GM23248 (cell line): ENCODE results near the gene PRKD1. TPM values are rescaled to one million over a fixed set of nuclear protein-coding genes. Genes with fewer than 3 reads are reported as not detected.
"Not testable (repeated sequence)": the region's sequence is repeated elsewhere in the genome, so short reads cannot be mapped to it uniquely, and the experiment has no call there.

ENCODE experiments used
- DNase-seq: peaks from one replicate; pipeline ENCODE4 v3.0.0-alpha.2; 2015
- H2AFZ ChIP-seq: fragments of 200-600 bp; sonication (generic); 2 replicates; pipeline ENCODE4 v1.6.1; 2016; ENCODE audit warnings: antibody characterized with exemption
- H3F3A ChIP-seq: fragments of 200-600 bp; sonication (generic); 2 replicates; pipeline ENCODE4 v1.6.1; 2016; ENCODE audit warnings: mild to moderate bottlenecking, antibody characterized with exemption, mixed run types; ENCODE audit not compliant: insufficient read depth
- H3K27ac ChIP-seq: fragments of 200-600 bp; sonication (generic); 2 replicates; pipeline ENCODE4 v1.5.1; 2016; ENCODE audit warnings: mild to moderate bottlenecking
- H3K27me3 ChIP-seq: fragments of 200-600 bp; sonication (generic); replicated peaks from 2 replicates; pipeline ENCODE4 v1.6.1; 2016; ENCODE audit warnings: mild to moderate bottlenecking; ENCODE audit not compliant: insufficient read depth
- H3K36me3 ChIP-seq: fragments of 200-600 bp; sonication (generic); 2 replicates; pipeline ENCODE4 v1.6.1; 2016; ENCODE audit warnings: low read depth, mild to moderate bottlenecking
- H3K4me1 ChIP-seq: fragments of 200-600 bp; sonication (generic); 2 replicates; pipeline ENCODE4 v1.6.1; 2016; ENCODE audit warnings: mild to moderate bottlenecking; ENCODE audit not compliant: insufficient read depth
- H3K4me2 ChIP-seq: fragments of 200-600 bp; sonication (generic); one replicate; pipeline ENCODE4 v1.6.1; 2016; ENCODE audit warnings: mild to moderate bottlenecking; ENCODE audit not compliant: unreplicated experiment
- H3K4me3 ChIP-seq: fragments of 200-600 bp; sonication (generic); 2 replicates; pipeline ENCODE4 v1.5.1; 2016; ENCODE audit warnings: mild to moderate bottlenecking
- H3K79me2 ChIP-seq: fragments of 200-600 bp; sonication (generic); 2 replicates; pipeline ENCODE4 v1.6.1; 2016; ENCODE audit warnings: mild to moderate bottlenecking; ENCODE audit not compliant: insufficient read depth
- H3K9ac ChIP-seq: fragments of 200-600 bp; sonication (generic); 2 replicates; pipeline ENCODE4 v1.6.1; 2016; ENCODE audit warnings: mild to moderate bottlenecking
- H3K9me2 ChIP-seq: fragments of 200-600 bp; sonication (generic); 2 replicates; pipeline ENCODE4 v1.6.1; 2016; ENCODE audit warnings: mixed run types, mild to moderate bottlenecking, moderate library complexity; ENCODE audit not compliant: insufficient read depth
- H3K9me3 ChIP-seq: fragments of 200-600 bp; sonication (generic); one replicate; pipeline ENCODE4 v1.6.1; 2017; ENCODE audit warnings: low read depth
- H4K20me1 ChIP-seq: fragments of 200-600 bp; sonication (generic); 2 replicates; pipeline ENCODE4 v1.6.0; 2016; ENCODE audit not compliant: insufficient read depth
- EZH2 ChIP-seq: fragments of 200-600 bp; sonication (generic); IDR thresholded peaks from 2 replicates; pipeline ENCODE4 v1.6.1; 2018; ENCODE audit warnings: antibody characterized with exemption, mild to moderate bottlenecking; ENCODE audit not compliant: insufficient read depth, poor library complexity, severe bottlenecking
- EZH2phosphoT487 ChIP-seq: fragments of 200-600 bp; sonication (generic); IDR thresholded peaks from 2 replicates; pipeline ENCODE4 v1.6.1; 2018; ENCODE audit warnings: antibody characterized with exemption, moderate library complexity, mild to moderate bottlenecking, low read depth; ENCODE audit not compliant: insufficient read depth
- WGBS, 2 experiments: methylation state at CpG; one replicate each; pipeline ENCODE4 v1.1.6; 2015 to 2017; ENCODE audit warnings: low lambda C conversion rate in 2 of 2, low coverage in 1 of 2; ENCODE audit errors: missing lambda C conversion rate in 2 of 2; 5-methylcytosine and 5-hydroxymethylcytosine counted together
- in situ Hi-C: fragments of 300-500 bp; cut with MboI; formaldehyde crosslinking; loops from 2 replicates; pipeline ENCODE4 v1.15.0; 2020
- polyA plus RNA-seq: library from polyadenylated mRNA; unstranded; fragments of >200 nt; fragmentation: Nextera tagmentation; extraction: Ambion mirVana; gene quantifications from 2 replicates; pipeline ENCODE4 v1.2.1, GENCODE V29; 2016
- total RNA-seq: library from RNA; depleted of rRNA; stranded (reverse); fragments of >200 nt; shearing (Covaris generic); gene quantifications from 2 replicates; pipeline ENCODE4 v1.2.3, GENCODE V29; 2014

Gene PRKD1
- total and polyA plus RNA-seq, 2 experiments from 2014 or later, result 24.2 to 30.7 TPM

DNA sequence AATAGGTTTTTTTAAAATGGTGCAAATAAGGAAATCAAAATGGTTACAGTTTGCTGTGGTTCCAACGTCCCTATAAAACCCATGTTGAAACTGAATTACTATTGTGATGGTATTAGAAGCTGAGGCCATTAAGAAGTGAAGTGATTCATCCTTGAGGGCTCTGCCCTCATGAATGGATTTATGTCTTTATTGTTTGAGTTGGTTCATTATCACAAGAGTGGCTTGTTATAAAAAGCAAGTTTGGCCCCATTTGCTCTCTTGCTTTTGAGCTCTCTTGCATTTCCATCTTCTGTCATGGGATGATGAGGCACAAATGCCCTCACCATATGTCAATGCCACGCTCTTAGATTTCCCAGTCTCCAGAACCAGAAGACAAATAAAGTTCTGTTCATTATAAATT is 62.3 kb downstream of the PRKD1 start:
- WGBS, 2 experiments, result 96 to 97% methylated on average over 2 of the region's 2 CpGs
- Histone ChIP-seq H3K79me2 (peaks cover 74% of the 10 kb centered on the region), H3K27me3 (no peaks in the 10 kb centered on the region), H3K9ac (no peak overlapping the region), H3K36me3 (no peaks in the 10 kb centered on the region), H4K20me1 (no peaks in the 10 kb centered on the region), H3F3A (no peaks in the 10 kb centered on the region), H3K27ac (no peak overlapping the region), H3K4me3 (no peak overlapping the region), H3K9me3 (no peaks in the 10 kb centered on the region), H2AFZ (no peak overlapping the region), H3K4me2 (no peak overlapping the region), H3K4me1 (peaks cover 12% of the 10 kb centered on the region; the same call in 1 of the 2 replicates), H3K9me2 (no peaks in the 10 kb centered on the region)
- in situ Hi-C loops, result no loop called here
- DNase-seq, result no peak
- no peak for TF ChIP-seq EZH2
- TF ChIP-seq EZH2phosphoT487, result no peak

DNA sequence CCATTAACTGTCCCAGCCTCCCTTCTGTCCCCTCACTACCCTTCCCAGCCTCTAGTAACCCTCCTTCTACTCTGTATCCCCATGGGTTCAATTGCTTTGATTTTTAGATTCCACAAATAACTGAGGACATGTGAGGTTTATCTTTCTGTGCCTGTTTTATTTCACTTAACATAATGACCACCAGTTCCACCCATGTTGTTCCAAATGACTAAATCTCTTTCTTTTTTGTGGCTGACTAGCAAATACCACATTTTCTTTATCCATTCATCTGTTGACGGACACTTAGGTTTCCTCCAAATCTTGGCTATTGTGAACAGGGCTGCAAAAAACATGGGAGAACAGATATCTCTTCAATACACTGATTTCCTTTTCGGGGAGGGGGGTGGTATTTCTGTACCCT is 65.7 kb downstream of the PRKD1 start:
- no peaks in the 10 kb centered on the region for H3K4me1 ChIP-seq
- DNase-seq, result no peak
- H3K4me3 ChIP-seq, result no peak overlapping the region
- H4K20me1 ChIP-seq, result no peaks in the 10 kb centered on the region
- H3K9me3 ChIP-seq, result no peaks in the 10 kb centered on the region
- no peaks in the 10 kb centered on the region for H3K36me3 ChIP-seq
- H3K4me2 ChIP-seq, result no peak overlapping the region
- H3K27me3 ChIP-seq, result no peaks in the 10 kb centered on the region
- H3K9me2 ChIP-seq, result no peaks in the 10 kb centered on the region
- H3K79me2 ChIP-seq, result peaks cover 66% of the 10 kb centered on the region
- no peak overlapping the region for H2AFZ ChIP-seq
- TF ChIP-seq EZH2phosphoT487 (no peak), EZH2 (no peak)
- 98 to 99% methylated on average over 2 of the region's 2 CpGs for WGBS, 2 experiments
- no peak overlapping the region for H3K27ac ChIP-seq
- in situ Hi-C loops, result no loop called here
- no peaks in the 10 kb centered on the region for H3F3A ChIP-seq
- no peak overlapping the region for H3K9ac ChIP-seq

DNA sequence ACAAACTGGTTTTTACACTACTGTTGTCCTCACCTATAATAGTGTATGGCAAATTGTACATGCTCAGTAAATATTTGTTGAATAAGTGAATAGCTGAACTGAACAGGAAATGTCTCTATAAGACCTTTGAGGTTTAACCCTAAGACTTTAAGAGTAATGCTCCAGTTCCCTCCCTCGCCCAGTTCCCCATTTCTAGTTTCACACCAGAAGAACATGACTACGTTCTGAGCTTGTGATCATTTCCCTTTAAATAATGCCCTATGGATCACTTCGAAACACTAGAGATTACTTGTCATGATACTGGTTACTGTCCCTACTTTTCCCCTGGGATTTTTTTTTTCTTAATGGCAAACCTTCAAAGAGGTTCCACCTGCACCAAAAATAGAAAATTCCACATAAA is 69.3 kb downstream of the PRKD1 start:
- Histone ChIP-seq H4K20me1 (no peaks in the 10 kb centered on the region), H3K9me2 (no peaks in the 10 kb centered on the region), H3K27me3 (no peaks in the 10 kb centered on the region), H3K79me2 (peaks cover 75% of the 10 kb centered on the region), H3K27ac (no peak overlapping the region), H3K4me3 (no peak overlapping the region), H2AFZ (no peak overlapping the region), H3K4me2 (no peak overlapping the region), H3K4me1 (no peaks in the 10 kb centered on the region), H3K9ac (no peak overlapping the region), H3K9me3 (no peaks in the 10 kb centered on the region), H3F3A (no peaks in the 10 kb centered on the region; the same call in 1 of the 2 replicates), H3K36me3 (no peaks in the 10 kb centered on the region)
- in situ Hi-C loops, result no loop called here
- 91 to 94% methylated on average over 3 of the region's 3 CpGs for WGBS, 2 experiments
- no peak for DNase-seq
- no peak for TF ChIP-seq EZH2

DNA sequence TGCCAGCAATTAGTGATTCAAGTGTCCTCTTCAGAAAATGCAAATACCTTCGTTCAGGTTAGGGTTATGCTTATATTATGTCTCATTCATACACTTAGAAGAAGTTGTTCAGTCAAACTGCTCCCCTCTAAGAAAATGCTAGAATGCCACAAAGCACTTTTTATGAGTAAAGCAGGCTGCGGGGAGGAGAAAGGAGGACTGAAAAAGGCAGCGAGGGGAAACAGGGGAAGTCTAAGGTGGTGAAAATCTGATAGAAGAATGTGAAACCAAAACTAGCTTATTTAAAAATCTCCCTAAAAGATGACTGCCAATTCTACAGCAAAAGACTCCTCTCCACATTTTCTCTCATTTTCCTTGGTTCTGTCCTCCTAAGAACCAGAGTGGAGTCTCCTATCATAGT is 70.1 kb downstream of the PRKD1 start:
- no peaks in the 10 kb centered on the region for H3K9me2 ChIP-seq
- in situ Hi-C loops, result no loop called here
- 96 to 97% methylated on average over 3 of the region's 3 CpGs for WGBS, 2 experiments

DNA sequence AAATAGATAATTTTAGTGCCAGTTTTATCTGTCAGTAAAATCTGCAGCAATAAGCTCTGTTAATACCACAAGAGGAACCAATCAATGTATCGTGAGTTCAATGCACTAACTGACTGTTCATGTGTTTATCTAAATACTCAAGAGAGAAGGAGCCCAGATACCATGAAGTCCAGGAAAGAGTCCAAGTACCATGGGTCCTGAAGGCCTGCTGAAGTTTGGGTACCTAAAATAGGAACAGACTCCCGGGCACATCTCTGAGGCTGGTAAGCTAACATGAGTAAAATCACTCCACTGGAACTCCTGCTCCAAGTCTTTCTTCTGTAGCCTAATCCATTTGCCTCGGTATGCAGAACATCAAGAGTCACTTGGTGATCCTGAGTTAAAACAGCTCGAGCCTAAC is 71.1 kb downstream of the PRKD1 start:
- WGBS, 2 experiments, result 94 to 100% methylated on average over 4 of the region's 4 CpGs
- Histone ChIP-seq H3F3A (no peaks in the 10 kb centered on the region; the same call in 1 of the 2 replicates), H3K79me2 (peaks cover 76% of the 10 kb centered on the region), H4K20me1 (no peaks in the 10 kb centered on the region), H3K9me3 (no peaks in the 10 kb centered on the region), H3K4me2 (no peak overlapping the region), H2AFZ (no peak overlapping the region), H3K36me3 (no peaks in the 10 kb centered on the region), H3K4me3 (no peak overlapping the region), H3K27me3 (no peaks in the 10 kb centered on the region), H3K9ac (no peak overlapping the region), H3K9me2 (no peaks in the 10 kb centered on the region), H3K27ac (no peak overlapping the region), H3K4me1 (no peaks in the 10 kb centered on the region)
- TF ChIP-seq EZH2phosphoT487 (no peak), EZH2 (no peak)
- in situ Hi-C loops, result no loop called here
- DNase-seq, result no peak

More for the DNA sequence above, 70.1 kb downstream of the PRKD1 start:
- Histone ChIP-seq H3K4me3 (no peak overlapping the region), H3F3A (no peaks in the 10 kb centered on the region; the same call in 1 of the 2 replicates), H4K20me1 (no peaks in the 10 kb centered on the region), H3K9me3 (no peaks in the 10 kb centered on the region), H3K4me1 (no peaks in the 10 kb centered on the region), H3K36me3 (no peaks in the 10 kb centered on the region), H3K9ac (no peak overlapping the region), H3K79me2 (peaks cover 75% of the 10 kb centered on the region), H3K27me3 (no peaks in the 10 kb centered on the region), H3K4me2 (no peak overlapping the region), H3K27ac (no peak overlapping the region), H2AFZ (no peak overlapping the region)
- TF ChIP-seq EZH2phosphoT487, result no peak
- TF ChIP-seq EZH2, result no peak
- no peak for DNase-seq

DNA sequence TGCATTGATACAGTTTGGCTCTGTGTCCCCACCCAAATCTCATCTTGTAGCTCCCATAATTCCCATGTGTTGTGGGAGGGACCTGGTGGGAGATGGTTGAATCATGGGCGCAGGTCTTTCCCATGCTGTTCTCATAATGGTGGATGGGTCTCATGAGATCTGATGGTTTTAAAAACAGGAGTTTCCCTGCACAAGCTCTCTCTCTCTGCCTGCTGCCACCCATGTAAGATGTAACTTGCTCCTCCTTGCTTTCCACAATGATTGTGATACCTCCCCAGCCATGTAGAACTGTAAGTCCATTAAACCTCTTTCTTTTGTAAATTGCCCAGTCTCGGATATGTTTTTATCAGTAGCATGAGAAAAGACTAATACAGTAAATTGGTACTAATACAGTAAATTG is 74.0 kb downstream of the PRKD1 start:
- H3K9ac ChIP-seq, H3K9me2 ChIP-seq, DNase-seq, H3K4me2 ChIP-seq, H2AFZ ChIP-seq, H3F3A ChIP-seq, H3K27ac ChIP-seq, in situ Hi-C loops, H3K36me3 ChIP-seq, H4K20me1 ChIP-seq, H3K27me3 ChIP-seq, H3K9me3 ChIP-seq, H3K4me1 ChIP-seq, H3K4me3 ChIP-seq: not testable (repeated sequence)
- WGBS, 2 experiments, result 100% methylated on average over 2 of the region's 2 CpGs
- H3K79me2 ChIP-seq, result peaks cover 98% of the 10 kb centered on the region
